HepG2 (cell line): ENCODE data around the gene EIF5A. TPM values are rescaled to one million over a fixed set of nuclear protein-coding genes. Genes with fewer than 3 reads are reported as not detected.

Experiments used
- ADNP ChIP-seq: sonication (generic); formaldehyde crosslinking; IDR thresholded peaks from 2 replicates; pipeline ENCODE4 v1.4.0; 2020; ENCODE audit warnings: missing genetic modification reagents
- RNF2 ChIP-seq: fragments of 450-650 bp; conservative IDR thresholded peaks from 2 replicates; pipeline ENCODE4 v1.6.1; 2016; ENCODE audit warnings: low read depth
- TCF12 ChIP-seq, 2 experiments: fragments of 450-650 bp in 1 of 2; sonication (generic) in 1 of 2; formaldehyde crosslinking in 1 of 2; IDR thresholded peaks; 2 replicates each; pipeline versions ENCODE4 v1.6.1 to v1.8.0; 2017 to 2022; ENCODE audit warnings: antibody characterized with exemption in 1 of 2, mild to moderate bottlenecking in 1 of 2, missing genetic modification reagents in 1 of 2, moderate library complexity in 1 of 2
- TOPORS ChIP-seq: sonication (generic); formaldehyde crosslinking; IDR thresholded peaks from 2 replicates; pipeline ENCODE4 v1.8.0; 2023; ENCODE audit warnings: mild to moderate bottlenecking, missing genetic modification reagents
- ZNF207 ChIP-seq: fragments of 450-650 bp; IDR thresholded peaks from 2 replicates; pipeline ENCODE4 v1.6.1; 2016; ENCODE audit warnings: antibody characterized with exemption, borderline replicate concordance
- ZNF672 ChIP-seq: sonication (generic); formaldehyde crosslinking; IDR thresholded peaks from 2 replicates; pipeline ENCODE4 v1.8.1; 2022; ENCODE audit warnings: missing genetic modification reagents
- ZNF781 ChIP-seq: sonication (generic); formaldehyde crosslinking; IDR thresholded peaks from 2 replicates; pipeline ENCODE4 v1.5.1; 2020; ENCODE audit warnings: borderline replicate concordance, mild to moderate bottlenecking, missing genetic modification reagents; ENCODE audit errors: not compliant biosample characterization
- polyA plus RNA-seq, 8 experiments: library from polyadenylated mRNA; depleted of rRNA in 3 of 8; stranded (reverse) in 7 of 8; unstranded in 1 of 8; fragments of >200 nt; fragmentation: Illumina TruSeq in 4 of 8; extraction: Trizol in 4 of 8; gene quantifications; 2 replicates each; pipeline versions ENCODE4 v1.2.1 to v1.2.3, GENCODE V29; 2011 to 2016; ENCODE audit warnings: low read depth in 4 of 8, missing spikeins in 1 of 8, mixed read lengths in 1 of 8; ENCODE audit not compliant: insufficient read depth in 1 of 8
- total RNA-seq, 5 experiments: library from RNA; depleted of rRNA; stranded (reverse); fragments of >200 nt; fragmentation: Illumina TruSeq; extraction: Trizol; gene quantifications; 2 replicates each; pipeline ENCODE4 v1.2.3, GENCODE V29; 2016; ENCODE audit warnings: low read depth in 1 of 5
- TF ChIP-seq, protein P1 (sequence below): sonication (generic); formaldehyde crosslinking; IDR thresholded peaks from 2 replicates; pipeline ENCODE4 v1.4.0; 2020; ENCODE audit warnings: missing genetic modification reagents, low read depth, mild to moderate bottlenecking, borderline replicate concordance
- TF ChIP-seq, protein P2 (sequence below): sonication (generic); formaldehyde crosslinking; IDR thresholded peaks from 2 replicates; pipeline ENCODE4 v1.5.1; 2020; ENCODE audit warnings: missing genetic modification reagents, mild to moderate bottlenecking, borderline replicate concordance
- TF ChIP-seq, protein P3 (sequence below): sonication (generic); formaldehyde crosslinking; IDR thresholded peaks from 2 replicates; pipeline ENCODE4 v1.4.0; 2020; ENCODE audit warnings: mild to moderate bottlenecking, missing genetic modification reagents
- TF ChIP-seq, protein P4 (sequence below): sonication (generic); formaldehyde crosslinking; IDR thresholded peaks from 2 replicates; pipeline ENCODE4 v1.5.0; 2020; ENCODE audit warnings: mild to moderate bottlenecking, missing genetic modification reagents
- TF ChIP-seq, protein P5 (sequence below): sonication (generic); formaldehyde crosslinking; IDR thresholded peaks from 2 replicates; pipeline ENCODE4 v1.4.0; 2020; ENCODE audit warnings: missing genetic modification reagents, mild to moderate bottlenecking, borderline replicate concordance

EIF5A gene
- total and polyA plus RNA-seq, 2 of the 13 experiments (the other 11 are each of a cell fraction or from before 2014, with no cell fraction given): 319 to 337 TPM

DNA sequence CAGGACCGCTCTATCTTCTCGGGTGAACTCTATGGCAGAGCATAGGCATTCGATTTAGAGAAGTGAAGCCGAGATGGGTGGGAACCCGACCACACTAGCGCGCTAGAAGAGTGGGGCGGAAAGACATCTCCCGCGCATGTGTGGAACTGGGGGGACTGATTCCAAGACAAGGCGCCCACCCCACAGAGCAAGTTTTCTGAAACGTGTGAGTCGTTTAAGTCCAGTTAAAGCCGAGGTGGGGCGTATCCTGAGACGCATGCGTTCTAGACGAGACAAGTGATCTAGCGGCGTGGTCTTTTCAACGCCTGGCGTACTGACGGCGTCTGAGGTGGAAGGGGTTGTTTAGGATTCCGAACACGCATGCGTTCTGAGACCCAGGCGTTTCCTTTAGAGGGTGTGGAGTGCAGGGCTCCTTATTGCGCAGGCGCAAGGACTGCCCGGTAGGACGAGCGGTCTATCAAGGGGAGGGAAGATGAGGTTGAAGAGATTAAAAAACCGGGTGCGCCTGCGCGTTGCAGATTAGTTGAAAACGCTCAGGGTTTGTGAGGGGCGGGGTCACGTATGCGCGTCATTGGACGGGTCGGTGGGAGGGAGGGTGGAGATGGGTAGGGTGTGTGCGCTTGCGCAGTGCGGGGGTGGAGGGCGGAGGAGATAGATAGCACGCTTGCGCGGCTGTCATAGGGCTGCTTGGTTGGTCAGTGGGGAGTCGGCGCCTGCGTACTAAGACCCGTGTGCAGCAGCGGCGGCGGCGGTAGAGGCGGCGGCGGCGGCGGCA is at the start of gene EIF5A (continued):
- TF ChIP-seq, protein P1, sequence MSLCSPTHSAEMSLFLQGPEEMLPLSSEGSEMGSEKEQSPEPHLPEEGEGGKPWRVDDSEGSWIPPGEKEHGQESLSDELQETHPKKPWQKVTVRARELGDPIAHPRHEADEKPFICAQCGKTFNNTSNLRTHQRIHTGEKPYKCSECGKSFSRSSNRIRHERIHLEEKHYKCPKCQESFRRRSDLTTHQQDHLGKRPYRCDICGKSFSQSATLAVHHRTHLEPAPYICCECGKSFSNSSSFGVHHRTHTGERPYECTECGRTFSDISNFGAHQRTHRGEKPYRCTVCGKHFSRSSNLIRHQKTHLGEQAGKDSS (CRISPR knock-in tag): no peak
- TF ChIP-seq, protein P2, sequence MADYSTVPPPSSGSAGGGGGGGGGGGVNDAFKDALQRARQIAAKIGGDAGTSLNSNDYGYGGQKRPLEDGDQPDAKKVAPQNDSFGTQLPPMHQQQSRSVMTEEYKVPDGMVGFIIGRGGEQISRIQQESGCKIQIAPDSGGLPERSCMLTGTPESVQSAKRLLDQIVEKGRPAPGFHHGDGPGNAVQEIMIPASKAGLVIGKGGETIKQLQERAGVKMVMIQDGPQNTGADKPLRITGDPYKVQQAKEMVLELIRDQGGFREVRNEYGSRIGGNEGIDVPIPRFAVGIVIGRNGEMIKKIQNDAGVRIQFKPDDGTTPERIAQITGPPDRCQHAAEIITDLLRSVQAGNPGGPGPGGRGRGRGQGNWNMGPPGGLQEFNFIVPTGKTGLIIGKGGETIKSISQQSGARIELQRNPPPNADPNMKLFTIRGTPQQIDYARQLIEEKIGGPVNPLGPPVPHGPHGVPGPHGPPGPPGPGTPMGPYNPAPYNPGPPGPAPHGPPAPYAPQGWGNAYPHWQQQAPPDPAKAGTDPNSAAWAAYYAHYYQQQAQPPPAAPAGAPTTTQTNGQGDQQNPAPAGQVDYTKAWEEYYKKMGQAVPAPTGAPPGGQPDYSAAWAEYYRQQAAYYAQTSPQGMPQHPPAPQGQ (CRISPR knock-in tag): no peak
- TF ChIP-seq TCF12 (IDR thresholded peaks at IDR 0.05): no peak
- TF ChIP-seq TCF12 (CRISPR knock-in tag; IDR thresholded peaks at IDR 0.05): no peak
- TF ChIP-seq, protein P3, sequence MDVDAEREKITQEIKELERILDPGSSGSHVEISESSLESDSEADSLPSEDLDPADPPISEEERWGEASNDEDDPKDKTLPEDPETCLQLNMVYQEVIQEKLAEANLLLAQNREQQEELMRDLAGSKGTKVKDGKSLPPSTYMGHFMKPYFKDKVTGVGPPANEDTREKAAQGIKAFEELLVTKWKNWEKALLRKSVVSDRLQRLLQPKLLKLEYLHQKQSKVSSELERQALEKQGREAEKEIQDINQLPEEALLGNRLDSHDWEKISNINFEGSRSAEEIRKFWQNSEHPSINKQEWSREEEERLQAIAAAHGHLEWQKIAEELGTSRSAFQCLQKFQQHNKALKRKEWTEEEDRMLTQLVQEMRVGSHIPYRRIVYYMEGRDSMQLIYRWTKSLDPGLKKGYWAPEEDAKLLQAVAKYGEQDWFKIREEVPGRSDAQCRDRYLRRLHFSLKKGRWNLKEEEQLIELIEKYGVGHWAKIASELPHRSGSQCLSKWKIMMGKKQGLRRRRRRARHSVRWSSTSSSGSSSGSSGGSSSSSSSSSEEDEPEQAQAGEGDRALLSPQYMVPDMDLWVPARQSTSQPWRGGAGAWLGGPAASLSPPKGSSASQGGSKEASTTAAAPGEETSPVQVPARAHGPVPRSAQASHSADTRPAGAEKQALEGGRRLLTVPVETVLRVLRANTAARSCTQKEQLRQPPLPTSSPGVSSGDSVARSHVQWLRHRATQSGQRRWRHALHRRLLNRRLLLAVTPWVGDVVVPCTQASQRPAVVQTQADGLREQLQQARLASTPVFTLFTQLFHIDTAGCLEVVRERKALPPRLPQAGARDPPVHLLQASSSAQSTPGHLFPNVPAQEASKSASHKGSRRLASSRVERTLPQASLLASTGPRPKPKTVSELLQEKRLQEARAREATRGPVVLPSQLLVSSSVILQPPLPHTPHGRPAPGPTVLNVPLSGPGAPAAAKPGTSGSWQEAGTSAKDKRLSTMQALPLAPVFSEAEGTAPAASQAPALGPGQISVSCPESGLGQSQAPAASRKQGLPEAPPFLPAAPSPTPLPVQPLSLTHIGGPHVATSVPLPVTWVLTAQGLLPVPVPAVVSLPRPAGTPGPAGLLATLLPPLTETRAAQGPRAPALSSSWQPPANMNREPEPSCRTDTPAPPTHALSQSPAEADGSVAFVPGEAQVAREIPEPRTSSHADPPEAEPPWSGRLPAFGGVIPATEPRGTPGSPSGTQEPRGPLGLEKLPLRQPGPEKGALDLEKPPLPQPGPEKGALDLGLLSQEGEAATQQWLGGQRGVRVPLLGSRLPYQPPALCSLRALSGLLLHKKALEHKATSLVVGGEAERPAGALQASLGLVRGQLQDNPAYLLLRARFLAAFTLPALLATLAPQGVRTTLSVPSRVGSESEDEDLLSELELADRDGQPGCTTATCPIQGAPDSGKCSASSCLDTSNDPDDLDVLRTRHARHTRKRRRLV (CRISPR knock-in tag): 0 out of 2 replicates have a peak, but pooled peaks have one; percentile 22
- TF ChIP-seq, protein P4, sequence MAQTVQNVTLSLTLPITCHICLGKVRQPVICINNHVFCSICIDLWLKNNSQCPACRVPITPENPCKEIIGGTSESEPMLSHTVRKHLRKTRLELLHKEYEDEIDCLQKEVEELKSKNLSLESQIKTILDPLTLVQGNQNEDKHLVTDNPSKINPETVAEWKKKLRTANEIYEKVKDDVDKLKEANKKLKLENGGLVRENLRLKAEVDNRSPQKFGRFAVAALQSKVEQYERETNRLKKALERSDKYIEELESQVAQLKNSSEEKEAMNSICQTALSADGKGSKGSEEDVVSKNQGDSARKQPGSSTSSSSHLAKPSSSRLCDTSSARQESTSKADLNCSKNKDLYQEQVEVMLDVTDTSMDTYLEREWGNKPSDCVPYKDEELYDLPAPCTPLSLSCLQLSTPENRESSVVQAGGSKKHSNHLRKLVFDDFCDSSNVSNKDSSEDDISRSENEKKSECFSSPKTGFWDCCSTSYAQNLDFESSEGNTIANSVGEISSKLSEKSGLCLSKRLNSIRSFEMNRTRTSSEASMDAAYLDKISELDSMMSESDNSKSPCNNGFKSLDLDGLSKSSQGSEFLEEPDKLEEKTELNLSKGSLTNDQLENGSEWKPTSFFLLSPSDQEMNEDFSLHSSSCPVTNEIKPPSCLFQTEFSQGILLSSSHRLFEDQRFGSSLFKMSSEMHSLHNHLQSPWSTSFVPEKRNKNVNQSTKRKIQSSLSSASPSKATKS (CRISPR knock-in tag): no peak
- no peak for TF ChIP-seq TOPORS (CRISPR knock-in tag)
- TF ChIP-seq ZNF672 (CRISPR knock-in tag): no peak
- TF ChIP-seq, protein P5, sequence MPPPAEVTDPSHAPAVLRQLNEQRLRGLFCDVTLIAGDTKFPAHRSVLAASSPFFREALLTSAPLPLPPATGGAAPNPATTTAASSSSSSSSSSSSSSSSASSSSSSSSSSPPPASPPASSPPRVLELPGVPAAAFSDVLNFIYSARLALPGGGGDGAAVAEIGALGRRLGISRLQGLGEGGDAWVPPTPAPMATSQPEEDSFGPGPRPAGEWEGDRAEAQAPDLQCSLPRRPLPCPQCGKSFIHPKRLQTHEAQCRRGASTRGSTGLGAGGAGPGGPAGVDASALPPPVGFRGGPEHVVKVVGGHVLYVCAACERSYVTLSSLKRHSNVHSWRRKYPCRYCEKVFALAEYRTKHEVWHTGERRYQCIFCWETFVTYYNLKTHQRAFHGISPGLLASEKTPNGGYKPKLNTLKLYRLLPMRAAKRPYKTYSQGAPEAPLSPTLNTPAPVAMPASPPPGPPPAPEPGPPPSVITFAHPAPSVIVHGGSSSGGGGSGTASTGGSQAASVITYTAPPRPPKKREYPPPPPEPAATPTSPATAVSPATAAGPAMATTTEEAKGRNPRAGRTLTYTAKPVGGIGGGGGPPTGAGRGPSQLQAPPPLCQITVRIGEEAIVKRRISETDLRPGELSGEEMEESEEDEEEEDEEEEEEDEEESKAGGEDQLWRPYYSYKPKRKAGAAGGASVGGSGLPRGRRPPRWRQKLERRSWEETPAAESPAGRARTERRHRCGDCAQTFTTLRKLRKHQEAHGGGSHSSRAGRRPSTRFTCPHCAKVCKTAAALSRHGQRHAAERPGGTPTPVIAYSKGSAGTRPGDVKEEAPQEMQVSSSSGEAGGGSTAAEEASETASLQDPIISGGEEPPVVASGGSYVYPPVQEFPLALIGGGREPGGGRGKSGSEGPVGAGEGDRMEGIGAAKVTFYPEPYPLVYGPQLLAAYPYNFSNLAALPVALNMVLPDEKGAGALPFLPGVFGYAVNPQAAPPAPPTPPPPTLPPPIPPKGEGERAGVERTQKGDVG (CRISPR knock-in tag): no peak
- TF ChIP-seq ADNP: no peak
- TF ChIP-seq RNF2: no peak
- TF ChIP-seq ZNF207: no peak
- TF ChIP-seq ZNF781 (CRISPR knock-in tag): peak; percentile 51
